T-cell (primary cell): ENCODE results near the gene ENOX1. TPM values are rescaled to one million over a fixed set of nuclear protein-coding genes. Genes with fewer than 3 reads are reported as not detected.

Source experiments
- ATAC-seq, 4 experiments: fragments of 200-7000 bp in 3 of 4; fragments of 150-1000 bp in 1 of 4; cut with Tn5 transposase; replicated peaks in 1 of 4; 1 replicate in 3 of 4; 2 replicates in 1 of 4; pipeline ENCODE4 v1.10.0; 2021; ENCODE audit warnings: moderate library complexity in 3 of 4, mild to moderate bottlenecking in 2 of 4, moderate number of reproducible peaks in 1 of 4
- CTCF ChIA-PET, 2 donors: fragments of 300-600 bp; sonication (Branson Sonifier 250); formaldehyde crosslinking; loops; one replicate each; lab custom pipeline; 2022; ENCODE audit warnings: antibody characterized with exemption in 2 of 2; lab: Charles Lee
- POLR2A ChIA-PET, 2 donors: fragments of 300-600 bp; sonication (Branson Sonifier 250); formaldehyde crosslinking; loops; one replicate each; lab custom pipeline; 2022; ENCODE audit warnings: antibody characterized with exemption in 2 of 2; lab: Charles Lee
- DNase-seq, 35 experiments: peaks; one replicate each; pipeline versions ENCODE4 v3.0.0 to v3.0.0-alpha.2; 2013 to 2023
- H3K27ac ChIP-seq: one replicate; pipeline ENCODE4 v1.5.1; 2013; ENCODE audit warnings: low read length
- H3K27me3 ChIP-seq, 2 experiments: replicated peaks in 1 of 2; 1 replicate in 1 of 2; 2 replicates in 1 of 2; pipeline versions ENCODE4 v1.6.1 to v1.7.0; 2013; ENCODE audit warnings: low read length in 1 of 2, mixed read lengths in 1 of 2; ENCODE audit not compliant: control insufficient read depth in 2 of 2, insufficient read depth in 2 of 2; ENCODE audit errors: extremely low read depth in 1 of 2
- H3K36me3 ChIP-seq, 2 donors: 1 replicate in 1 of 2; 2 replicates in 1 of 2; pipeline versions ENCODE4 v1.6.1 to v1.7.0; 2013; ENCODE audit warnings: low read length in 1 of 2; ENCODE audit not compliant: control insufficient read depth in 2 of 2, insufficient read depth in 1 of 2; ENCODE audit errors: extremely low read depth in 1 of 2
- H3K4me1 ChIP-seq, 2 experiments: 1 replicate in 1 of 2; 2 replicates in 1 of 2; pipeline versions ENCODE4 v1.6.1 to v1.7.0; 2013; ENCODE audit warnings: low read length in 2 of 2, mixed read lengths in 1 of 2; ENCODE audit not compliant: insufficient read depth in 2 of 2, control insufficient read depth in 1 of 2; ENCODE audit errors: extremely low read depth in 1 of 2
- H3K4me3 ChIP-seq, 2 donors: 1 replicate in 1 of 2; 2 replicates in 1 of 2; pipeline versions ENCODE4 v1.5.1 to v1.7.0; 2013; ENCODE audit warnings: mild to moderate bottlenecking in 2 of 2, low read length in 1 of 2, moderate library complexity in 1 of 2; ENCODE audit not compliant: control insufficient read depth in 1 of 2; ENCODE audit errors: extremely low read depth in 1 of 2
- H3K9me3 ChIP-seq: 2 replicates; pipeline ENCODE4 v1.7.0; 2013
- H3K27ac Mint-ChIP-seq, 2 donors: one replicate each; pipeline ENCODE4 v1.8.0; 2020 to 2021; ENCODE audit warnings: mild to moderate bottlenecking in 2 of 2, mixed read lengths in 2 of 2
- H3K27me3 Mint-ChIP-seq, 2 donors: one replicate each; pipeline ENCODE4 v1.8.0; 2021 to 2022; ENCODE audit warnings: mixed read lengths in 2 of 2
- H3K36me3 Mint-ChIP-seq: one replicate; pipeline ENCODE4 v1.8.0; 2021; ENCODE audit warnings: mixed read lengths
- H3K4me1 Mint-ChIP-seq, 3 donors: one replicate each; pipeline ENCODE4 v1.8.0; 2020 to 2022; ENCODE audit warnings: mixed read lengths in 3 of 3, mild to moderate bottlenecking in 1 of 3
- H3K4me3 Mint-ChIP-seq, 3 donors: one replicate each; pipeline ENCODE4 v1.8.0; 2020 to 2022; ENCODE audit warnings: mild to moderate bottlenecking in 3 of 3, mixed read lengths in 3 of 3, moderate library complexity in 3 of 3
- H3K9me3 Mint-ChIP-seq, 3 donors: one replicate each; pipeline ENCODE4 v1.8.0; 2020 to 2022; ENCODE audit warnings: mixed read lengths in 3 of 3
- WGBS: methylation state at CpG from one replicate; pipeline ENCODE4 v1.1.5; 2013; ENCODE audit warnings: missing lambda C conversion rate; ENCODE audit not compliant: insufficient coverage; 5-methylcytosine and 5-hydroxymethylcytosine counted together
- total RNA-seq, 35 experiments: library from RNA in 6 of 35; stranded (reverse) in 6 of 35; fragments of 120-200 nt in 1 of 35; gene quantifications; one replicate each; pipeline versions ENCODE4 v1.2.1 to v1.2.4 and lab custom pipeline; 2013 to 2026

Gene ENOX1
- total RNA-seq, 5 donors from 2014 or later (not counting 1 experiment from before 2014, with no cell fraction given), result 0.10 TPM; not detected in 4

DNA sequence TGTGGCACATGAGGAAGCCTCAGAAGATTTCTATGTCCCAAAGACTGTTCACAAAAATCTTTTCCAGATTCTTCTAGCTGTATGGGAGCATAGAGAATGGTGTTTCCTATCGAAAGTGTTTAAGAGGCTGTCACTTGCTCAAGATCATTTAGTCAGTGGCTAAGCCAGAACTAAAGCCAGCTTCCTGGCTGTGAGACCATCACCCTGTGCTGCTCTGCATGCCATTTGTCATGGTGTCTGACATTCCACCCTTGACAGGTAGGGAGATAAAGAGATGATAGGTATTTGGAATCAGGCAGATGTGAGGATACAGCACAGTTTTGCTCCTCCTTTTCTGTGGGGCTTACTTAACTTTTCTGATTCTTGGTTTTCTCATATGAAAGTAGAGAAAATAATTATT is 586.0 kb downstream of the ENOX1 start:
- DNase-seq, result no peak
- peaks cover 18 to 19% of the 10 kb centered on the region in 2 donors for H3K27me3 Mint-ChIP-seq
- H3K4me1 ChIP-seq, result no peaks in the 10 kb centered on the region
- no peaks in the 10 kb centered on the region for H3K4me1 Mint-ChIP-seq
- 83% methylated on average over 1 of the region's 1 CpG for WGBS
- H3K36me3 ChIP-seq, result no peaks in the 10 kb centered on the region
- H3K27ac Mint-ChIP-seq, result no peak overlapping the region
- no peaks in the 10 kb centered on the region for H3K36me3 Mint-ChIP-seq
- no peak overlapping the region for H3K4me3 Mint-ChIP-seq
- POLR2A ChIA-PET, result no interaction called here
- no peaks in the 10 kb centered on the region for H3K9me3 ChIP-seq
- H3K9me3 Mint-ChIP-seq, result peaks cover 6 to 16% (median 7%) of the 10 kb centered on the region in 3 donors
- CTCF ChIA-PET, result no interaction called here
- H3K4me3 ChIP-seq, result no peak overlapping the region
- no peak overlapping the region for H3K27ac ChIP-seq
- H3K27me3 ChIP-seq, result no peaks in the 10 kb centered on the region
- no peak for ATAC-seq

DNA sequence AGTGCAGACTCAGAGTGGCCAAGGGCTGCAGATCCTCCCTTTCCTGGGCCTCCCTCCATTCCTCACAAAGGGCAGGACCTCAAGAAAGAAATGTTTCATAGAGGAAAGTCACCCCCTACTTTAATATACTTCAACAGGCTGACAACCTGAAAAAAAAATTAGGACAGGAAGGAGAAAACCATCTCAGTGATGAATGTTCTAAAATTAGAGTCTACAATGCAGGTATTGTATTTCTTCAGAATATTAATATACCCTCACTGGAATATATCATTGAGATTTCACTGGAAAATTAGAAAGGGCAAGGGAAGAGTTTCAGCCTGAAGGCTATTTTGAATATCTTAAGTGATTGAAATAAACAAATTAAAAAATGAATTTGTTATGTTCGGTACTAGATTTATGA is 586.5 kb downstream of the ENOX1 start:
- Mint-ChIP-seq H3K27me3 (peaks cover 18 to 19% of the 10 kb centered on the region in 2 donors), H3K27ac (no peak overlapping the region), H3K9me3 (peaks cover 6 to 16% (median 7%) of the 10 kb centered on the region in 3 donors), H3K4me3 (no peak overlapping the region), H3K4me1 (no peaks in the 10 kb centered on the region), H3K36me3 (no peaks in the 10 kb centered on the region)
- DNase-seq (no peak), ATAC-seq (no peak)
- no CpG with 5 or more reads among the region's 1 CpG for WGBS
- Histone ChIP-seq H3K36me3 (no peaks in the 10 kb centered on the region), H3K4me3 (no peak overlapping the region), H3K9me3 (no peaks in the 10 kb centered on the region), H3K27me3 (no peaks in the 10 kb centered on the region), H3K4me1 (no peaks in the 10 kb centered on the region), H3K27ac (no peak overlapping the region)
- ChIA-PET CTCF (no interaction called here), POLR2A (no interaction called here)

DNA sequence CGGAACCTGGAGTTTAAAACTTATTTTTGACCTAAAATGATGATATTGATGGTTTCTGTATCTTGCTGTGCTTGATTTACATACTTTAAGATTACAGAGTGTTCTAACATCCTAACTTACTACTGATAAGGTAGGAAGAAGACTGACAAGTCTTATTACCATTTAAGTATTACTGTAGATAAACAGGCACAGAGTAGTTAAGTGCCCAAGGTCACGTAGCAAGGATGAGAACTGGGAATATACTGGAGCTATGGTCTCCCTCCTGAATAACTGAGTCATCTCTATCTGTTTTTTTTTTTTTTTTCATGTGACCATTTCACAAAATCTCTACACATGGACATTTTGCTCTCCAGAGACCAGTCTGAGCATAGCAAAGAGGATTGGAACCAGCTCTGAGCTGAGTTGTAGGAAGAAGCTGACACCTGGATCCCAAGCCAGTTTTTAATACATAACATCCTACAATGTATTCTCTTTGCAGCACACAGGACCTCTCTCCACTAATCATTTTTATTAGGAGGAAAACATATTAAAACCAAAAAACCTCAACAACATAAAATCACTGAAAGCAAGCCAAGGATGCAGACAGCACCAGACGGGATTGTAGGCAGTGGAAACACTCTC is 589.9 kb downstream of the ENOX1 start:
- Histone ChIP-seq H3K4me1 (no peaks in the 10 kb centered on the region), H3K27ac (no peak overlapping the region), H3K27me3 (no peaks in the 10 kb centered on the region), H3K9me3 (no peaks in the 10 kb centered on the region), H3K4me3 (no peak overlapping the region), H3K36me3 (no peaks in the 10 kb centered on the region)
- Mint-ChIP-seq H3K27me3 (peaks cover 14 to 16% of the 10 kb centered on the region in 2 donors), H3K36me3 (no peaks in the 10 kb centered on the region), H3K9me3 (no peaks in the 10 kb centered on the region), H3K4me3 (no peak overlapping the region), H3K4me1 (no peaks in the 10 kb centered on the region), H3K27ac (no peak overlapping the region)
- WGBS, result 83% methylated on average over 1 of the region's 3 CpGs
- POLR2A ChIA-PET, result no interaction called here
- CTCF ChIA-PET, result no interaction called here
- ATAC-seq (no peak), DNase-seq (no peak)

DNA sequence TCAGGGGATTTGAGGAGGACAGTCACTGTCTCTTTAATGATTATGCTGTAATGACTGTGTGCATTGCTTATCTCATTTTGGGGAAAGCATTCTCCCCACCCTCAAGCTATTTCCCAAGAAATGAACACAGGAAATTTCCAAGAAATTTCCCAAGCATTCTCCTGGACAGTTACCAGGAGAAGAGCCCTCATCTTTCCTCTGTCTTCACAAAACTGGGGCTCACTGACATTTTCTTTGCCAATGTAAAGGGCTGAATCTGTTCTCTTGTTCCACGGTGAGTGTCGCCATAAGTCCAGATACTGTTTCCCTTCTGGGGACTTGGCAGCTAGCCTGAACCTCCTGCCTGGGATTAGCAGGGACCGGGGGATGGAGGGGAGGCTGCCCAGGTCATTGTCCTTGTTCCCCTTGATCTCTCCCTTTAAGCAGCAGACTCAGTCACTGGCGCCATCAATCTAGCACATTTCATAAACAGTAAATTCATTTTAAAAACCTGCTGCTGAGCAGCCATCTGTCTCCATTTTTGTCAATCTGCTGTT is 590.6 kb downstream of the ENOX1 start:
- Histone ChIP-seq H3K9me3 (no peaks in the 10 kb centered on the region), H3K4me1 (no peaks in the 10 kb centered on the region), H3K4me3 (no peak overlapping the region), H3K27ac (no peak overlapping the region), H3K27me3 (no peaks in the 10 kb centered on the region), H3K36me3 (no peaks in the 10 kb centered on the region)
- no peak for DNase-seq
- Mint-ChIP-seq H3K4me1 (no peaks in the 10 kb centered on the region), H3K36me3 (no peaks in the 10 kb centered on the region), H3K4me3 (no peak overlapping the region), H3K9me3 (no peaks in the 10 kb centered on the region), H3K27ac (no peak overlapping the region), H3K27me3 (peaks cover 14 to 16% of the 10 kb centered on the region in 2 donors)
- 100% methylated on average over 3 of the region's 4 CpGs for WGBS
- no peak for ATAC-seq
- ChIA-PET POLR2A (no interaction called here), CTCF (interaction anchor here in 1 of 2 donors (0.7 kb wide), 1 partner anchor 32 kb away, joined by 3 read pairs; no protein-coding TSS in a partner anchor)

DNA sequence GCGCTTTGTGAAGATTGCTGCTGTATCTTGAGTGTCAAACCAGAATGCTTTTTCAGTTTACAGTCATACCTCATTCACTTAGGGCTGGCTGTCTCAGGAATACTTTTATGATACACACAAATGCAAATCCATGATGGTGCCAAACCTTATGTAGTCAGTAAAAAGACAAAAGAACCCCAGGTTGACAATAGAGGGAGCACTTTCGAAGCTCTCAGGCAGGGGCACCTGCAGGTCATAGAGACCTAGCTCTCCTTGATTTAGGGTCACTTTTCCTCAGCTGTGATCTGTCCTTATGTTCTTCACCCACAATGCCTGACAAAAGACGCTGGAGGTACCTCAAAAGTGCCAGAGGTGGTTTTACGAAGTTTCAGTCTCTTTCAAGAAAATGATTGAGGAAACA is 591.2 kb downstream of the ENOX1 start:
- no peaks in the 10 kb centered on the region for H3K4me1 Mint-ChIP-seq
- H3K9me3 Mint-ChIP-seq, result no peaks in the 10 kb centered on the region
- H3K27ac Mint-ChIP-seq, result no peak overlapping the region
- ATAC-seq (no peak), DNase-seq (no peak)
- ChIA-PET POLR2A (no interaction called here), CTCF (interaction anchor here in 1 of 2 donors (0.7 kb wide), 2 partner anchors 32 to 103 kb away, joined by 3 read pairs; no protein-coding TSS in a partner anchor)
- Histone ChIP-seq H3K4me1 (no peaks in the 10 kb centered on the region), H3K36me3 (no peaks in the 10 kb centered on the region), H3K27ac (no peak overlapping the region), H3K27me3 (no peaks in the 10 kb centered on the region), H3K4me3 (no peak overlapping the region), H3K9me3 (no peaks in the 10 kb centered on the region)
- H3K4me3 Mint-ChIP-seq, result no peak overlapping the region
- peaks cover 14 to 16% of the 10 kb centered on the region in 2 donors for H3K27me3 Mint-ChIP-seq
- WGBS, result 100% methylated on average over 2 of the region's 4 CpGs
- no peaks in the 10 kb centered on the region for H3K36me3 Mint-ChIP-seq

DNA sequence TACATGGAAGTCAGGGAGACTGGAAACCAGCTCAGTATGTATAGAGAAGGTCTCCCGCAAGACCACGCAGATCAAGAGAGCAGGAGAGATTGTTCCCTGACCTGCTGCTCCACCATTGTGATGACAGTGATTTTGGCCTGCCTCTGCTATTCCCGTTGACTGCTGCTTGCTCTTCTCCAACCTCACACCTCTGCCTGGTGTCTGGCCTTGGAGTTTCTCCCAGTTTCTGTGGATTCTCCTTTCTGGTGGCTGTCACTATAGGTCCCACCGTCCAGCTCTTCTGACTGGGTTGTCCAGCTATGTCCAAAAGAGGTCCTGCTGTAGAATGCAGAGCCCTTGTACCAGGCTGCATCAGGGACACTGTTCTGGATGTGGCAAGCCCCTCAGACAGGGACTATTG is 591.7 kb downstream of the ENOX1 start:
- Mint-ChIP-seq H3K9me3 (no peaks in the 10 kb centered on the region), H3K4me1 (no peaks in the 10 kb centered on the region), H3K4me3 (no peak overlapping the region), H3K27me3 (peaks cover 14 to 16% of the 10 kb centered on the region in 2 donors), H3K27ac (no peak overlapping the region), H3K36me3 (no peaks in the 10 kb centered on the region)
- Histone ChIP-seq H3K27me3 (no peaks in the 10 kb centered on the region), H3K27ac (no peak overlapping the region), H3K4me1 (no peaks in the 10 kb centered on the region), H3K36me3 (no peaks in the 10 kb centered on the region), H3K9me3 (no peaks in the 10 kb centered on the region), H3K4me3 (no peak overlapping the region)
- no peak for ATAC-seq
- WGBS, result 94% methylated on average over 3 of the region's 4 CpGs
- ChIA-PET CTCF (interaction anchor here in 1 of 2 donors (0.7 kb wide), 1 partner anchor 103 kb away, joined by 3 read pairs; no protein-coding TSS in a partner anchor), POLR2A (no interaction called here)
- no peak for DNase-seq
